ENCODE results near the gene ATP11C.

GRCh38 chrX:139831017-139831416 lies 101.8 kb downstream of the ATP11C start:
- TF ChIP-seq TEAD4 (CRISPR knock-in tag; IDR thresholded peaks at IDR 0.05), result no peak
- TF ChIP-seq CTCF (IDR thresholded peaks at IDR 0.05), result no peak
- no peak for TF ChIP-seq ATF2 (CRISPR knock-in tag; IDR thresholded peaks at IDR 0.05; ENCODE audit: borderline replicate concordance, low read depth)
- no peak for TF ChIP-seq USF2 (CRISPR knock-in tag; IDR thresholded peaks at IDR 0.05)
- TF ChIP-seq AR (CRISPR knock-in tag; IDR thresholded peaks at IDR 0.05), result no peak
- no peak for TF ChIP-seq FOXP4 (CRISPR knock-in tag; IDR thresholded peaks at IDR 0.05)
- TF ChIP-seq ZBTB21 (CRISPR knock-in tag; IDR thresholded peaks at IDR 0.05; ENCODE audit: borderline replicate concordance), result no peak
- TF ChIP-seq NR2C2 (CRISPR knock-in tag; IDR thresholded peaks at IDR 0.05), result no peak
- no peak for TF ChIP-seq ZNF121 (CRISPR knock-in tag; IDR thresholded peaks at IDR 0.05)
- TF ChIP-seq FOXJ3 (CRISPR knock-in tag; IDR thresholded peaks at IDR 0.05; ENCODE audit: borderline replicate concordance), result no peak
- TF ChIP-seq ARID4B (CRISPR knock-in tag; IDR thresholded peaks at IDR 0.05; ENCODE audit: borderline replicate concordance), result no peak
- TF ChIP-seq ZNF219 (CRISPR knock-in tag; IDR thresholded peaks at IDR 0.05; ENCODE audit: borderline replicate concordance), result no peak
- TF ChIP-seq ESRRA (CRISPR knock-in tag; IDR thresholded peaks at IDR 0.05; ENCODE audit: borderline replicate concordance), result no peak

Data from WTC11 (cell line).